Right lobe of liver (tissue), 6 donors: ENCODE results near the gene SLC52A3. TPM values are rescaled to one million over a fixed set of nuclear protein-coding genes. Genes with fewer than 3 reads are reported as not detected.
"Not testable (repeated sequence)": the region's sequence is repeated elsewhere in the genome, so short reads cannot be mapped to it uniquely, and the experiment has no call there.

Source experiments
- ATAC-seq, 4 donors: fragments of 200-7000 bp; cut with Tn5 transposase; one replicate each; pipeline ENCODE4 v1.9.1; 2020; ENCODE audit warnings: mild to moderate bottlenecking in 4 of 4, moderate library complexity in 4 of 4
- DNase-seq, 3 donors: peaks; one replicate each; pipeline ENCODE4 v3.0.0-alpha.2; 2020
- H3K27ac ChIP-seq, 3 donors: fragments of 200-600 bp; one replicate each; pipeline ENCODE4 v1.8.0; 2022
- H3K27me3 ChIP-seq, 2 donors: fragments of 200-600 bp; one replicate each; pipeline ENCODE4 v1.8.0; 2022
- H3K36me3 ChIP-seq, 4 donors: fragments of 200-600 bp; sonication (generic) in 1 of 4; one replicate each; pipeline versions ENCODE4 v1.5.1 to v1.8.0; 2017 to 2022; ENCODE audit warnings: control low read depth in 1 of 4
- H3K4me1 ChIP-seq, 4 donors: fragments of 200-600 bp; sonication (generic) in 1 of 4; one replicate each; pipeline versions ENCODE4 v1.5.1 to v1.8.0; 2017 to 2022; ENCODE audit warnings: control low read depth in 1 of 4
- H3K4me3 ChIP-seq, 3 donors: fragments of 200-600 bp; one replicate each; pipeline ENCODE4 v1.8.0; 2022
- H3K9me3 ChIP-seq, 4 donors: fragments of 200-600 bp; sonication (generic) in 1 of 4; one replicate each; pipeline versions ENCODE4 v1.5.1 to v1.8.0; 2017 to 2022; ENCODE audit warnings: control low read depth in 1 of 4
- CTCF ChIP-seq, 4 donors: fragments of 200-600 bp in 3 of 4; fragments of 450-650 bp in 1 of 4; IDR thresholded peaks; one replicate each; pipeline versions ENCODE4 v1.5.1 to v1.8.0; 2016 to 2022; ENCODE audit warnings: antibody characterized with exemption in 4 of 4, mild to moderate bottlenecking in 2 of 4
- POLR2A ChIP-seq: fragments of 450-650 bp; IDR thresholded peaks from one replicate; pipeline ENCODE4 v1.6.1; 2017; ENCODE audit warnings: antibody characterized with exemption, mild to moderate bottlenecking
- WGBS: methylation state at CpG from one replicate; pipeline ENCODE4 v1.1.6; 2018; ENCODE audit warnings: low coverage, low lambda C conversion rate; ENCODE audit not compliant: insufficient coverage; ENCODE audit errors: missing lambda C conversion rate; 5-methylcytosine and 5-hydroxymethylcytosine counted together
- intact Hi-C, 2 donors: fragments of 100-400 bp; cut with DNase I; formaldehyde crosslinking; loops; one replicate each; pipeline versions ENCODE4 v1.11.2 to v1.14.1; 2022
- long read RNA-seq: library from polyadenylated mRNA; unstranded; transcript quantifications from one replicate; pipeline ENCODE4 v2.0.0, GENCODE V29; 2019
- total RNA-seq, 6 experiments: library from RNA; depleted of rRNA in 2 of 6; stranded (reverse); fragments of >200 nt in 2 of 6; fragmentation: NEBNext Ultra II Directional in 3 of 6; extraction: Animal tissue kit (Norgen Biotek cat#: 25700) in 3 of 6; gene quantifications; one replicate each; pipeline versions ENCODE4 v1.1.0 to v1.2.4, GENCODE V29; 2016 to 2023
- donor health status: DM: no; HTN: yes; CAD: no.
- donor health status: DM: no; HTN: no; CAD: no.
- donor health status: DM: no; HTN: no; CAD: no.
- donor health status: DM: no; HTN: yes; CAD: no.
- donor health status: DM: no; HTN: yes; CAD: no.

The SLC52A3 gene
- total RNA-seq: under 1 TPM in 2 of 6 experiments, not detected in 4; 0.05 to 0.62 TPM
- long read RNA-seq: 0 reads

GRCh38 chr20:768426-768978 is at the start of gene SLC52A3:
SLC52A3 (minus strand) TSS chr20:768500; CDS start chr20:765774, 2,726 bp downstream.
- H3K27me3 ChIP-seq: no peaks in the 10 kb centered on the region
- no peaks in the 10 kb centered on the region for H3K4me1 ChIP-seq
- TF ChIP-seq CTCF (IDR thresholded peaks at IDR 0.05): peak in 2 of 4 donors; percentile 9 to 12
- no peak for TF ChIP-seq POLR2A
- intact Hi-C loops: no loop called here
- H3K27ac ChIP-seq: no peak within 1 kb of the TSS
- WGBS: 27% methylated on average over 9 of the region's 12 CpGs
- H3K4me3 ChIP-seq: no peak within 1 kb of the TSS
- H3K9me3 ChIP-seq: no peaks in the 10 kb centered on the region
- peak in 3 of 4 donors; percentile 22 to 48 (median 22) for ATAC-seq
- no peak for DNase-seq
- H3K36me3 ChIP-seq: no peaks in the 10 kb centered on the region

- no peak overlapping the region for H3K27ac ChIP-seq
- H3K9me3 ChIP-seq: no peaks in the 10 kb centered on the region
- H3K36me3 ChIP-seq: no peaks in the 10 kb centered on the region
- DNase-seq: peak; percentile 64 to 70 (median 68)
- peak; percentile 92 to 96 (median 93) for TF ChIP-seq CTCF (IDR thresholded peaks at IDR 0.05)
- TF ChIP-seq POLR2A: no peak
- H3K27me3 ChIP-seq: no peaks in the 10 kb centered on the region
- no peak overlapping the region for H3K4me3 ChIP-seq
- no peaks in the 10 kb centered on the region for H3K4me1 ChIP-seq
- 29% methylated on average over 11 of the region's 13 CpGs for WGBS
- peak; percentile 80 to 90 (median 86) for ATAC-seq
- intact Hi-C loops: loop anchor here (5.0 to 10.0 kb wide), 2 partner anchors 141 to 389 kb away; partner anchors contain the start of gene C20orf202 (in 1 of the 2)
These were observed 47.8 kb upstream of the SLC52A3 start for GRCh38 chr20:815914-816606.

- intact Hi-C loops: loop anchor here (5.0 to 10.0 kb wide), 2 partner anchors 142 to 390 kb away; partner anchors contain the start of gene C20orf202 (in 1 of the 2)
- Histone ChIP-seq H3K4me1 (no peaks in the 10 kb centered on the region), H3K27ac (no peak overlapping the region), H3K4me3 (no peak overlapping the region), H3K27me3 (no peaks in the 10 kb centered on the region), H3K36me3 (no peaks in the 10 kb centered on the region), H3K9me3 (no peaks in the 10 kb centered on the region)
- DNase-seq: no peak
- TF ChIP-seq CTCF (IDR thresholded peaks at IDR 0.05) (no peak), POLR2A (no peak)
- 65% methylated on average over 7 of the region's 10 CpGs for WGBS
- ATAC-seq: peak in 1 of 4 donors; percentile 23
These were observed 46.9 kb upstream of the SLC52A3 start for GRCh38 chr20:815226-815625.

GRCh38 chr20:813390-813789 is 45.1 kb upstream of the SLC52A3 start:
- 19% methylated on average over 6 of the region's 8 CpGs for WGBS
- no peaks in the 10 kb centered on the region for H3K9me3 ChIP-seq
- H3K4me3 ChIP-seq: no peak overlapping the region
- no peaks in the 10 kb centered on the region for H3K36me3 ChIP-seq
- ATAC-seq: no peak
- intact Hi-C loops: loop anchor here in 1 of 2 donors (5.0 to 10.0 kb wide), 2 partner anchors 144 to 391 kb away; partner anchors contain the start of gene C20orf202
- H3K27ac ChIP-seq: no peak overlapping the region
- H3K27me3 ChIP-seq: no peaks in the 10 kb centered on the region
- H3K4me1 ChIP-seq: no peaks in the 10 kb centered on the region
- DNase-seq: no peak
- no peak for TF ChIP-seq CTCF (IDR thresholded peaks at IDR 0.05)
- no peak for TF ChIP-seq POLR2A

- H3K27me3 ChIP-seq, H3K4me3 ChIP-seq, DNase-seq, ATAC-seq, H3K9me3 ChIP-seq, H3K27ac ChIP-seq, H3K4me1 ChIP-seq, H3K36me3 ChIP-seq: not testable (repeated sequence)
- intact Hi-C loops: loop anchor here in 1 of 2 donors (5.0 to 10.0 kb wide), 2 partner anchors 145 to 392 kb away; partner anchors contain the start of gene C20orf202
- WGBS: 46% methylated on average over 2 of the region's 2 CpGs
These were observed 44.1 kb upstream of the SLC52A3 start for GRCh38 chr20:812435-812814.

GRCh38 chr20:811776-812434 is 43.6 kb upstream of the SLC52A3 start:
- intact Hi-C loops: loop anchor here in 1 of 2 donors (5.0 to 10.0 kb wide), 2 partner anchors 145 to 393 kb away; partner anchors contain the start of gene C20orf202
- not testable (repeated sequence) for ATAC-seq, H3K9me3 ChIP-seq, H3K4me3 ChIP-seq, H3K4me1 ChIP-seq, H3K27ac ChIP-seq, H3K36me3 ChIP-seq, DNase-seq, H3K27me3 ChIP-seq
- 34% methylated on average over 12 of the region's 13 CpGs for WGBS
